Stimulated activated CD8-positive, alpha-beta memory T cell treated with anti-CD3 and anti-CD28 coated beads, Interleukin-12 subunit alpha, Interleukin-12 subunit beta, amount 100 ng/mL, for 4 hours (primary cell): ENCODE measurements around the gene SPDYE17.
"Not testable (repeated sequence)": the region's sequence is repeated elsewhere in the genome, so short reads cannot be mapped to it uniquely, and the experiment has no call there.

Experiments used
- DNase-seq: peaks from one replicate; pipeline ENCODE4 v3.0.0-alpha.2; 2020; ENCODE audit warnings: low read depth

The SPDYE17 gene

GRCh38 chr7:76998764-76999450 is 33.3 kb downstream of the SPDYE17 start:
- DNase-seq = not testable (repeated sequence)

GRCh38 chr7:76998285-76998589 is 33.9 kb downstream of the SPDYE17 start:
- no peak for DNase-seq

GRCh38 chr7:76997381-76998284 is 34.5 kb downstream of the SPDYE17 start:
- no peak for DNase-seq

GRCh38 chr7:76996932-76997331 is 35.2 kb downstream of the SPDYE17 start:
- DNase-seq = not testable (repeated sequence)

DNA sequence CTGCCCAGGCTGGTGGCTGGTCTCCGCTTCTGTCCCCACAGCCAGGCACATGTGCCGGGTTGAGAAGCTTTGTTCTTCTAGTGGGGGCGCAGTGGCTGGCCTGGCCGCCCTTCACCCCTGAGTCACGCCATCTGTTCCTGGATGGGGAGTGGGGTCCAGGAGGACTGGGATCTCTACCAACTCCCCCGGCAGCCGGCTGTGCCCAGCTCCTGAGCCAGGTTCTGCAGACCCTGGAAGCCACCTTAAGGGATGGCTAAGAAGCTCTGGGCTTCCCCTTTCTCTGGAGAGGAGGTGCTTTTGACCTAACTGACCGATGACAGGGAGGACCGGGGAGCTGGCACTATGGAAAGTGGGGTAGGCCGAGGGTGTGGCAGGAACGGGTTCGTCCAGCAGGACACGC is 37.9 kb downstream of the SPDYE17 start:
- not testable (repeated sequence) for DNase-seq

DNA sequence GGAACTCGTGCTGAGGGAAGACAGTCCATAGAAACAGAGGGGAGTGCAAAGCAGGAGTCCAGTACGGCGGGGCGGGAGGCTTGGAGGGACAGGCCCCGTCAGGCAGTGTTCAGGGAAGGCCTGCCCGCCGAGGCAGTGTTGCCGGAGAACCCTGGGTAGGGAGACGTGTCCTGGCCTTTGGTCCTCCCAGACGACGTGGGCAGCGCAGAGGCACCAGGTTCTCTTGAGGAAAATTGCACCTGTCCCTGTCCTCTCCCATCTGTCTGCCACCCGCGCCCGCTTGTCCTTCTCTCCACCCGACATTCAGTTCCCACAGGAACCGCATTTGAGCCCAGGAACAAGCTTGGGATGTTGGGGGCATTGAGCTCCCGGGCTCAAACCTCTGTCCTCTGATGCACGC is 38.3 kb downstream of the SPDYE17 start:
- DNase-seq = not testable (repeated sequence)

GRCh38 chr7:76992871-76993270 is 39.3 kb downstream of the SPDYE17 start:
- DNase-seq = not testable (repeated sequence)

DNA sequence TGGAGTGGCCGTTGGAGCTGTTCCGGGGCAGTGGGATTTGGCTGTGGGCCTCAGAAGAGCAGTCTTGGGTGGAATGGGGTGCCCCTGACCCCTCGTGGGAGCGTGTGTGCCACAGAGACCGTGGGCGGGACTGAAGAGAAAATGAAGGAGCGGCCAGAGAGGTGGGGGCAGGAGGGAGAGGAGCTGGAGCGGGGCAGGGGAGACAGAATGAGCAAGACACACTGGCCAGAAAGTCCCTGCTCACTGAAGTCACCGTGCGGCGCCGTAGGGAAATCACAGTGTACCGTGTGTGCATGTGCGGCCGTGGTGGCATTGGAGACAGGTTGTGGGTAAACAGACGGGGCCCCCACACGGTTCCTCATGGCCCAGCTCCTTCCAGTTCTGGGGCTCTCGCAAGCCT is 40.0 kb downstream of the SPDYE17 start:
- not testable (repeated sequence) for DNase-seq

GRCh38 chr7:76990202-76990601 is 42.0 kb downstream of the SPDYE17 start:
- not testable (repeated sequence) for DNase-seq

- DNase-seq = not testable (repeated sequence)
Measured at GRCh38 chr7:76985924-76986717, 46.0 kb downstream of the SPDYE17 start.

DNA sequence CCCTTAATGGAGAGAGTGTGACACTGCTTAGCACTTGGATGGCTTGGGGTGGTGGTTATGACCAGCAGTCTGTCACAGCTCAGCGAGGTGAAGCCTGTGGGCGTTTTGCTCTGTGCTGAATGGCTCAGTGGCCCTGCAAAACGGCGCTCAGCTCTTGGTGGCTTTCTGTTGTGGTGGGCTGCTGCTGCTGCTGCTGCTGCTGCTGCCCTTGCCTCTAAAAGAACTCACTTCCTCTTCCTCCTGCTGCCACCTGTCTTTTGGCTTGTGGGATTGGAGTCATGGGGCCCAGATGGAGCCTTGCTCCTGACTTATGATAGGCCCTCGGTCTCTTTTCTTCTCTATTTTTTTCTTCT is 47.4 kb downstream of the SPDYE17 start:
- DNase-seq = not testable (repeated sequence)

DNA sequence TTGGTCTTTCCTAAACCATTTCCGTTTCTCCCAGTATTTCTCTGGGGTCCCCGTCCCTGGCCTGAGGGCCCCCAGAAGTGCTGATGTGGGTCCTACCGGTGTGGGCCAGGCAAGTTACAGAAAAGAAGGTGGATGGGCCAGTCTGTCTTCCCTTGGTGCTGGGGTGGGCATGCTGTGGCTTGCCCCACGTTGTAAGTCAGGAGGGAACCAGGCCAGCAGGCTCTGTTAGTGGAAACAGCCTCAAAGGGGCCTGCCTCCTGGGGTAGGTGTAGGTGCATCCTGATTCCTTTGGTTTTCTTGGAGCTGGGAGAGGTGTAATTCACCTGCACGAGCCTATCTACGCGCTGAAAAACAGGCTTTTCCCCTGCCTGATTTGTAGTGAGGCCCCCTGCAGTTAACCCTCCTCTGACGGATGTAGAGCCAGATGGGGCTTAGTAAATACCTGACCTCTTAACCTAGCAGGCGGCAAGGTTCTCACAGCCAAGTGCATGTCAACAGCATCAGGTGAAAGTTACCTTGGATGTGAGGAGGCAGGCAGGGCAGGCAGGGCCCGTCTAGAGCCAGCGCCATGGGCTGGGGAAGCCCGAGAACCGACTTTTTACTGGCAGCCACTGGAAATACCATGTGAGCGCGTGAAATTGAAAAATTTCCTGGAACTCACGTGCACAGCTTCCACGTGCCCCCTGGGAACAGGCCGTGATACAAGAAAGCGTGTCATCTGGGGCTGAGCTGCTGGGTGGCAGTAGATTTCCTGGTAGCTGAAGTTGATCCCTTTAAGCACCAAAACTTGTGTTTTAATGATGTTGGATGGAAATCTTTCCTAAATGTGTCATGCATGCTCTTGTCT is 48.0 kb downstream of the SPDYE17 start:
- not testable (repeated sequence) for DNase-seq

- DNase-seq = not testable (repeated sequence)
Measured at GRCh38 chr7:76983333-76983732, 48.8 kb downstream of the SPDYE17 start.

DNA sequence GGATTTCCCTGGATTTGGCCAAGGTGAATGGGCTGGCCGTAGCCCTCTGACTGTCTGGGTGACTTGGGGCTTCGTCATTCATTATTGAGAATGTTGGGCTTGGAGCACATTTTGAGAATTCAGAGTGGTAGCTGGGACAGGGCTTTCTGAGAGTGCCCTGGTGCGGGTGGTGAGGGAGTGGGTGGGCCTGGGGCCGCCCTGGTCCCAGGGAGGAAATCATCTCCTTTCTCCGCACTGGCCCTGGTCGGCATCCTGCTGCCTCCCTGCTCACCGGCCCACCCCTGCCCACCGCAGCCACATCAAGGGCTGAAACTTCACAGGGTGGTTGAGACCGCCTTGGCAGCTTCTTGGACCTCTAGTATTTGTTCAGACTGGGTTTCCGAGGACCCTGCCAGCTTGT is 49.7 kb downstream of the SPDYE17 start:
- DNase-seq = not testable (repeated sequence)

GRCh38 chr7:76981187-76981970 is 50.8 kb downstream of the SPDYE17 start:
- not testable (repeated sequence) for DNase-seq

DNA sequence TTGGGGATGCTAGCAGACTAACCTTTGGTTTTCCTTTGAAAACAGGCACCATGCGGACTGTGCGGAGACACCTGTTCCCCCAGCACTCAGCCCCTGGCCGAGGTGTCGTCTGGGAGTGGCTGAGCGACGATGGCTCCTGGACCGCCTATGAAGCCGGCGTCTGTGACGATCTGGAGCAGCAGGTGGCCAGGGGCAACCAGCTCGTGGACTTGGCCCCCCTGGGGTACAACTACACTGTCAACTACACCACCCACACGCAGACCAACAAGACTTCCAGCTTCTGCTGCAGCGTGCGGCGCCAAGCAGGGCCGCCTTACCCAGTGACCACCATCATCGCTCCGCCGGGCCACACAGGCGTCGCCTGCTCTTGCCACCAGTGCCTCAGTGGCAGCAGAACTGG is 51.6 kb downstream of the SPDYE17 start:
- DNase-seq = not testable (repeated sequence)

DNA sequence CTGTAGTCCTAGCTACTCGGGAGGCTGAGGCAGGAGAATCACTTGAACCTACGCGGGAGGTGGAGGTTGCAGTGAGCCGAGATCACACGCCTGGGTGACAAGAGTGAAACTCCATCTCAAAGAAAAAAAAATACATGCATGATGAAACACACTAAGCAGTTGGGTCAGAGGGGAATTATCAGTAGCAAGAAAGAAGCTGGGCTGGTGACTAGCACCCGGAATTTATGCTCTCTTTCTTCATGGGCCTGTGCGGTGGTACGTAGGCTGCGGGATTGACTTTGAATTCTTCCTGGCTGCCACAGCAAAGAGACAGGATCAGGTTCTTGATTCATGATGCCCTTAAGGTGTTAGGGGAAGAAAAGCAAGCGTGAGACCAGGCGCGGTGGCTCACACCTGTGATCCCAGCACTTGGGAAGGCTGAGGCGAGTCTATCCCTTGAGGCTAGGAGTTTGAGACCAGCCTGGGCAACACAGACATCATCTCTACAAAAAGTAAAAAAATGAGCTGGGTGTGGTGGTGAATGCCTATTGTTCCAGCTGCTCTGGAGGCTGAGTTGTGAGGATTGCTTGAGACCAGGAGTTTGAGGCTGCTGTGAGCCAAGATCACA is 54.3 kb downstream of the SPDYE17 start:
- not testable (repeated sequence) for DNase-seq

GRCh38 chr7:76974793-76975579 is 57.2 kb downstream of the SPDYE17 start:
- not testable (repeated sequence) for DNase-seq

DNA sequence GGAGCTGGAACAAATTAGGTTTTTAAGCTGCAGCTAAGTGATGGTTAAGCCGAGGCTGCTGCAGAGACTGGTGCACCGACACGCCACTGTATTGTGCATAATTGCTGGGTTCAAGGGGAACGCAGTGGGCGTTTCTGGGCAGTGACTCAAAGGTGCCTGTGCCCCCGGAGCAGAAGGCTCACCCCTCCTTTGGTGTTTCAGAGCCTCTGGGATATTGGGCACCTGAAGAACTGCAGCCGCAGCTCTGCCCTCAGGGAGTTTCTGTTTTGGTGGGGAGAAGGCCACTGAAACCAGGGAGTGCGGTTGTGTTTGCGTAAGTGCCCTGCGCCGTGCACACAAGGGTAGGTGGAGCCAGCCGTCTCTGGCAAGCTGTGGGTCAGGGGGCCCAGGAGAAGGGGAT is 57.8 kb downstream of the SPDYE17 start:
- DNase-seq = not testable (repeated sequence)
